Mesodermal cell (in vitro differentiated cells): ENCODE data around the gene FBLN5.

Source experiments
- H3K27ac ChIP-seq: 2 replicates; pipeline ENCODE4 v1.7.0; 2013; ENCODE audit warnings: mild to moderate bottlenecking, low read depth, low read length, moderate library complexity; ENCODE audit not compliant: severe bottlenecking
- H3K36me3 ChIP-seq: 2 replicates; pipeline ENCODE4 v1.7.1; 2013; ENCODE audit warnings: mild to moderate bottlenecking, low read length, moderate library complexity; ENCODE audit not compliant: control insufficient read depth, insufficient read depth
- H3K4me1 ChIP-seq: one replicate; pipeline ENCODE4 v1.7.1; 2013; ENCODE audit warnings: mild to moderate bottlenecking, low read length; ENCODE audit not compliant: insufficient read depth, control insufficient read depth, poor library complexity, severe bottlenecking
- H3K4me3 ChIP-seq: 2 replicates; pipeline ENCODE4 v1.7.0; 2013; ENCODE audit warnings: low read length, control low read depth, mild to moderate bottlenecking; ENCODE audit not compliant: insufficient read depth, poor library complexity, severe bottlenecking; ENCODE audit errors: extremely low read depth
- H3K9me3 ChIP-seq: 2 replicates; pipeline ENCODE4 v1.7.1; 2013; ENCODE audit warnings: mild to moderate bottlenecking, low read length, moderate library complexity; ENCODE audit not compliant: control insufficient read depth
- WGBS, 2 experiments: methylation state at CpG; one replicate each; pipeline ENCODE4 v1.1.5; 2013; ENCODE audit warnings: missing lambda C conversion rate in 2 of 2; ENCODE audit not compliant: insufficient coverage in 2 of 2; 5-methylcytosine and 5-hydroxymethylcytosine counted together

The FBLN5 gene

DNA sequence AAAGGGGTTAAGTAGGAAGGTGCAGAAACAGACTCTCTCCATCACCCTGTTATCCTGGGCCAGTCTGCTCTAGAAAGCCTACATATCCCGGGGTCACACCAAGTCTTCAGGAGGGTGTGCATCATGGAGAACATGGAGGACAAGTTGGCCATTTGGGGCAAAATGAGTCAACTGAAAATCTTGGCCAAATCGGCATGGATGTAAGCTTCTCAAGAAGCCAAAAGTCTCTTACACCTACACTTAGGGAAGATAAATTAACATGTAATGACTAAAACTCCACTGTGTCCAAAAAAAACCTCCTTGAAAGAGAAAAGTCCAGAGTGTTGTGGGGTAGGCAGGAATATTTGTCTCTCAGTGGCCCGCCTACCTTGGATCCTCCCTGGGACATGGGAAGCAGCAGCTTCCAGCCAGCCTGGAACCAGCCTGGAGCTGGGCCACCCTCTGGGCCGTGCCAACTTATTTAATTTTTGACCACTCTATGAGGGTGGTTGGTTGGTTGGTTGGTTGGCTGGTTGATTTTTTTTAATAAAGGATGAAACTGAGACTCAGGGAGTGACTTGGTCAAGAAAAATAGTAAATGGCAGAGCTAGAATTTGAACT is 62.3 kb downstream of the FBLN5 start:
- peaks cover 15% of the 10 kb centered on the region for H3K4me1 ChIP-seq
- H3K4me3 ChIP-seq: no peak overlapping the region
- no peaks in the 10 kb centered on the region for H3K9me3 ChIP-seq
- 89 to 100% methylated on average over 1 to 2 of the region's 4 CpGs for WGBS, 2 experiments
- no peaks in the 10 kb centered on the region for H3K36me3 ChIP-seq
- no peak overlapping the region for H3K27ac ChIP-seq

DNA sequence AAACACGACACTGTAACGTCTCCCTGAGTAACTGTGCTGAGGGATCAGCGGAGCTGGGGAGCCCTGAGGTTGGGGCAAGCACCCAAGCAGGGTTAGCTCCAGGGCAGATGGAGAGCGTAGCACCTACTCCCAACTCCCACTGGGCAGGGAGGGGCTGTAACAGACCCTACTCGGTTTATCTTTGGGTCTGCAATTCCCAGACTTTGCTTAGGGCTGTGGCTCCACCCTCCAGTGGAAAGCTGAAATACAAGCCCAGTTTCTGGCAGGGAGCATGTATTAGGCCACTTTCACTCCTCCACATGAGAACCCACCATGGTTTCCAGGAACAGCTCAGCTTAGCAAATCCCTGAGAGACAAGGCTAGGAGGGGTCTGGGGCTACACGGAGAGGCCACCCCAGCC is 62.8 kb downstream of the FBLN5 start:
- Histone ChIP-seq H3K4me3 (no peak overlapping the region), H3K27ac (no peak overlapping the region), H3K4me1 (peaks cover 13% of the 10 kb centered on the region), H3K36me3 (no peaks in the 10 kb centered on the region), H3K9me3 (no peaks in the 10 kb centered on the region)
- WGBS, 2 experiments: 65 to 76% methylated on average over 5 to 6 of the region's 6 CpGs

DNA sequence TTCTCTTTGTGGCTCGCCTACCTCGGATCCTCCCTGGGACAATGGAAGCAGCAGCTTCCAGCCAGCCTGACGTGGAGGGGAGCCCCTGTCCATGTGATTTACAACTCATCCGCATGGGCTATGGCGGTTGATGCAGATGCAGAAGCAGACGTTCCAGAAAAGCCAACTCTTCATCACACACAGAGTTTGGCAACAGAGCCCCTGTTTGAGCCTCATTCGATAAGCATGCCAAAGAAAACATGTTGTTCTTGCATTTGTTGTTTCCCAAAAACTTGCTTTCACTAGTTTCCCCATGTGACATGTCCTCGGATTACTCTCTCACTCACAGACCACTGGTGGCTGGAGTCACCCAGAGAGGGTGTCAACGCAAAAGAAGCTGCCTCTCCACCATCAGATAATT is 63.7 kb downstream of the FBLN5 start:
- 88 to 96% methylated on average over 8 to 9 of the region's 9 CpGs for WGBS, 2 experiments
- H3K4me1 ChIP-seq: peaks cover 9% of the 10 kb centered on the region
- no peaks in the 10 kb centered on the region for H3K9me3 ChIP-seq

DNA sequence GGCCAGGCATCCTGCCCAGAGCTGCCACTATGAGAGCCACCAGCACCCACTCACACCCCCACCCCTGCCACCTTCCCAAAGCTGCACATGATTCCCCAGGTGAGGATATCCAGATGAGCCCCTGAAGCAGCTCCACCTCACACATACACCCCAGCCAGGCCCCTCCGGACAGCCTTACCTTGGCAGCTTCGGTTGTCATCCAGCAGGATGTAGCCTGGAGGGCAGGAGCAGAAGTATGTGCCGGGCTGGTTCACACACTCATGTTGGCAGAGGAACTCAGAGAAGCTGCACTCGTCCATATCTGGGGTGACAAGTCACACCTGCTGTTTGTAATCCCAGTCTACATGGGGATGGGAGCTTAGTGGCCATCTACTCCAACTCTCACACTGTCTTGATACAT is 64.7 kb downstream of the FBLN5 start:
- H3K27ac ChIP-seq: no peak overlapping the region
- H3K9me3 ChIP-seq: no peaks in the 10 kb centered on the region
- H3K4me3 ChIP-seq: no peak overlapping the region
- H3K36me3 ChIP-seq: no peaks in the 10 kb centered on the region
- H3K4me1 ChIP-seq: peaks cover 9% of the 10 kb centered on the region
- 64 to 93% methylated on average over 2 to 4 of the region's 4 CpGs for WGBS, 2 experiments

More for the DNA sequence above, 63.7 kb downstream of the FBLN5 start:
- Histone ChIP-seq H3K4me3 (no peak overlapping the region), H3K36me3 (no peaks in the 10 kb centered on the region), H3K27ac (no peak overlapping the region)

DNA sequence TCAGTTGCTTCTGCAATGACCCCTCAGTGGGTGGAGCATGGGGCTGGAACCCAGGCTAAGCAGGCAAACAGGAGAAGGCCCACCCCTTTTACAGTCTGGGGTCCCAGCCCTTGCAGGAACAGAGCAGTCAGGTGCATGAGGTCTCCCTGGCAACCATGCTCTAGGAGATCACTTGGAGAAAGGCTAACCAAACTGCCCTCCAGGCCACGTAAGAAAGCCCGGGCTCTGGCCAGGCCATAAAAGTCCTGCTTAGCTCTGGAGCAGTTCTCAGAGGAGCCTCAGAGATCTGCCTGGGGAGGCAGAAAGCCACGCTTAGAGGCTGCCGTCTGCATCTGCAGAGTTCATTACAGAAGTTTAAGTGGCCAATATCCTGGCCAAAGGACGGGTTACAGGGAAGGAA is 65.1 kb downstream of the FBLN5 start:
- WGBS, 2 experiments: 100% methylated on average over 4 to 5 of the region's 5 CpGs
- no peak overlapping the region for H3K4me3 ChIP-seq
- H3K4me1 ChIP-seq: peaks cover 9% of the 10 kb centered on the region
- H3K9me3 ChIP-seq: no peaks in the 10 kb centered on the region
- no peaks in the 10 kb centered on the region for H3K36me3 ChIP-seq
- H3K27ac ChIP-seq: no peak overlapping the region

DNA sequence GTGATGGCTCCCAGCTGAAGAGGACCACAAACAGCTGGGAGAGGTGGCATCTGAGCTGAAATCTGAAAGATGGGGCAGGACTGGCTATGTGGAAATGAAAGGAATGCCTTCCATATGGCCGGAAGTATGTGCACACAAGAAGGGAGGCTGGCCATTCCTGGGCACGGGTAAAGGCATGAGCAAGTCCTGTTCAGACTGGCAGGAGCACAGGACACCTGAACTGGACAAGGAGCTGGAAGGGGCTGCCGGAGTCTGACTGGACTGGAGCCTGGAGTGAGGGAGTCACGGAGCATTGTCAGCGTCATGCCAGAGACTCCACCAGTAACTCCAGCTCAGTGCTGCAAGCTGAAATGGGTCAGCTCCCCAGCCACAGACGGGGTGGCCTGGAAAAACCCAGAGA is 68.3 kb downstream of the FBLN5 start:
- no peaks in the 10 kb centered on the region for H3K36me3 ChIP-seq
- peaks cover 9% of the 10 kb centered on the region for H3K4me1 ChIP-seq
- H3K4me3 ChIP-seq: no peak overlapping the region
- H3K27ac ChIP-seq: no peak overlapping the region
- WGBS, 2 experiments: 70 to 71% methylated on average over 4 to 5 of the region's 6 CpGs
- H3K9me3 ChIP-seq: no peaks in the 10 kb centered on the region

DNA sequence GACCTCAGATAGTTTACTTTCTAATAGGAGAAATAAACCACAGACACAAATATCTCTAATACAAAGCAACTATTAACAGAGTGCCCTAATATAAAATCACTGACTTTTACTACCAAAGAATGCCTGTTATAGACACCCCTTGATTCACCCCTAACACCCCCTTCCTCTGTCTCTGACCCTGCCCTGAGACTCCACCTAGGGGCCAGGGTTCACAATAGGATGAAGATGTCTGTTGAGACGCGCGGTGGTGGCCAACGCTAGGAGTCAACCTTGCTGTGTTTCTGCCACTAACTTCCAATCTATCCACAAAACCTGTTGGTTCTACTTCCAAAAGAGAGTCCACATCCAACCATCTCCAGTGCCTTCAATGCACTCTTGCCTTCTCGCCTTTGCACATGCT is 69.2 kb downstream of the FBLN5 start:
- no peaks in the 10 kb centered on the region for H3K9me3 ChIP-seq
- H3K27ac ChIP-seq: no peak overlapping the region
- WGBS, 2 experiments: 92 to 94% methylated on average over 5 of the region's 5 CpGs
- H3K36me3 ChIP-seq: no peaks in the 10 kb centered on the region
- H3K4me1 ChIP-seq: peaks cover 9% of the 10 kb centered on the region
- no peak overlapping the region for H3K4me3 ChIP-seq

DNA sequence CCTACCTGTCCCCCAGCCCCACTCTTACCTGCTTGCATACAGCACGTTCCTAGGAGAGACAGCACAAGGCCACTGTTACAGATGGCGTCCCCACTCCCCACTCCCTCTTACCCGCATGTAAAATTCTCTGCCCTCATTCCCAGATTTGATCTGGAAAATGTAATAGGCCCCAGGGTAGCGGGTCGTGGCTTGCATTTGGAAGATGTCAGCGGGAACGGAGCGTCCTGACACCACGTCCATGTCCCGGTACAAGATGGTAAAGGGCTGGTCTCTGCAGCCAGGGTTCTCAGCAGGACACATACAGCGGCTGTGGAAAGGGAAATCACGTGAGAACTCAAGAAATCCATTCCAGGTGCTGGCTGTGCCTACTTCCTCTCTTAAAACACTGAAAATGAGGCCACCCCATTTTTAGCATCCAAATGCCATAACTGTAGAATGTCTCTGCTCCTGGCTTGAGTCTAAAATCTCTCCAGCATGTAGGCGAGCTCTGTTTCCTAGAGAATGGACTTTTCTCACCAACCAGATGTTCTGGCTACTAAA is 70.0 kb downstream of the FBLN5 start:
- H3K27ac ChIP-seq: no peak overlapping the region
- WGBS, 2 experiments: 84% methylated on average over 11 to 12 of the region's 13 CpGs
- no peaks in the 10 kb centered on the region for H3K9me3 ChIP-seq
- H3K4me3 ChIP-seq: no peak overlapping the region
- H3K4me1 ChIP-seq: peaks cover 12% of the 10 kb centered on the region
- H3K36me3 ChIP-seq: no peaks in the 10 kb centered on the region

DNA sequence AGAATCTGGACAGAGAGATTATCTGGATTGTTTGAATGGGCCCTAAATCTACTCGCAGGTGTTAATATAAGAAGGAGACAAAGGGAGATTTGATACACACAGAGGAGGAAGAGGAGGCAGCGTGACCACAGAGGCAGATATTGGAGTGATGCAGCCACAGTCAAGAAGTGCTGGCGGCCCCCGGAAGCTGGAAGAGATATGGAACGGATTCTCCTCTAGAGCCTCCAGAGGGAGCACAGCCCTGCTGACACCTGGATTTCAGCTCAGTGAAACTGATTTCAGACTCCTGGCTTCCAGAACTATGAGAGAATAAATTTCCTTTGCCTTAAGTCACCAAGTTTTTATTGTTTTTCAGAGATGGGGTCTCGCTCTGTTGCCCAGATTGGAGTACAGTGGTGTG is 71.0 kb downstream of the FBLN5 start:
- H3K4me3 ChIP-seq: no peak overlapping the region
- H3K27ac ChIP-seq: no peak overlapping the region
- 88 to 94% methylated on average over 5 to 6 of the region's 6 CpGs for WGBS, 2 experiments
- H3K4me1 ChIP-seq: peaks cover 12% of the 10 kb centered on the region
- H3K36me3 ChIP-seq: no peaks in the 10 kb centered on the region
- H3K9me3 ChIP-seq: no peaks in the 10 kb centered on the region

DNA sequence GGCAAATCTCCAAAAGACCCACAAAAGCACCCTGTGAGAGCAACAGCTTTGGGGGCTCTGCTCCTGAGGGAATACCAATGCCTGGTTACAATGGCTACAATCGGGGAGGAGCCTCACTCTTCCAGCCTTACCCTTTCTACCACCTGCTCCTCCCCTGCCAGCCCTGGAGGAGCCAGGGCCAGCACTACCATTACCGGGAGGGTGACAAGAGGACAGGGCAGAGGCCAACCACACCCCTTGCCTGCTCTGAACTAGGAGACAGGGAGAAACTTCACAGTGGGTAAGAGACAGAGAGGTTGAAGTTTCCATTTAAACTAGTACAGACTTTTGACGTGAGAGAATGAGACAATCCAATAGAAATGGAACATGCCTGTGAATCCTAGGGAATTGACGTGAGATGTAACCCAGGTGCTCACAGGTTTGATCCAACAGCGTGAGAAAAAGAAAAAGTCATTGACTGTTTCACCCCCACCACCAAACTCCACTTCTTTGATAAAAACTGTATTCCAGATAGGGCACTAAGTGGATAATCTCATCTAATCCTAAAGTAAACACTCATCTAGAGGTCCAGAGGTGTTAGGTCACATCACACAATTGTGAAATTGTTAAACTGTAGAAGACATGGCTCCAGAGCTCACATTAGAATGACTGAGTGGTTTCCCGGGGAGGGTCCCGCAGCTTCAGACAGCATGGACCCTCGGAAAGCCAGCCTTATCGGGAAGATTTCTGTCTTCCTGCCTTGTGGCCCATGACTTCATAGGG is 71.8 kb downstream of the FBLN5 start:
- peaks cover 9% of the 10 kb centered on the region for H3K4me1 ChIP-seq
- no peak overlapping the region for H3K4me3 ChIP-seq
- 91 to 96% methylated on average over 6 of the region's 9 CpGs for WGBS, 2 experiments
- no peaks in the 10 kb centered on the region for H3K36me3 ChIP-seq
- no peak overlapping the region for H3K27ac ChIP-seq
- no peaks in the 10 kb centered on the region for H3K9me3 ChIP-seq
